D341Med (cell line): ENCODE data around the gene HOXA7.
A peak's percentile ranks its signal among the peaks of the same experiment; 100 is the strongest.

Source experiments
- DNase-seq: peaks from one replicate; pipeline ENCODE4 v3.0.0; 2012; ENCODE audit warnings: low spot score

The HOXA7 gene

DNA sequence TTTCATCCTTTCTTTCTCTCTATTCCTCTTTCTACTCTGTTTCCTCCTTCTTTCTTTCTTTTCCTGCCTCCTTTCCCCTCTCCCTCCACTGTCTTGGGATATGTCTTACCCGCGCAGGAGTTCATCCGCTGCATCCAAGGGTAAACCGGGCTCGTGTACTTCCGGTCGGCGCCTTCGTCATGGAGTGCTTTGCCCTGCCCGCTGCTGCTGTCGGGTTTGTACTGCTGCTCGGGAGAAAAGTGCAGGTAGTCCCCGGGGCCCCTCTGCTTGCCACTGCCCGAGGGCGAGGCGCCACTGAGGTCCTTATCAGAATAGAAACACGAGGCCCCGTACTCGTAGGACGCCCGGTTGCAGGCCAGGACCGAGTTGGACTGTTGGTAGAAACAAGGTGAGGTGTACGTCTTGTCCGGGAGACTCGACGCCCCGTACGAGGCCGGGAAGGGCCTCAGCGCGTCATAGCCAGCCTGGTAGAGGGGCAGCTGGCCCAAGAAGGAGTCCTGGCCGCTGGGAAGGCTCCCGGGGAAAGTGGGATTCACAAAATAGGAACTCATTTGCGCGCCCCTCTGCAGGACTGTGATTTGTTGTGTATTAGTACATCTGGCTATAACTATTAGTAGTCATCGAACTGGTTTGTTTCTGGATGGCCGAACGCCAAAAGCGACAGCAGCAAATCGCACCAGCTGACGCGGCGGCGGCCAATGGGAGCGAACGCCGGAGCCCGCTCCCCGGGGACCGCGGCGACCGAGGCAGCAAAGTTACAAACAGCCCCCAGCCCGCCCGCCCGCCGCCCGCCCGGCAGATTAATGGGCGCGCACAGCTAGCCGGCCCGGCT, 9.1 kb downstream of the HOXA7 start, which contains the start of gene HOXA6:
Gene HOXA6, minus strand, starts transcription at position 576 of the 832 bp plus-strand sequence. Its CDS starts 25 bp downstream, at position 551.
- peak; percentile 37 for DNase-seq

GRCh38 chr7:27146491-27147198, 9.8 kb downstream of the HOXA7 start:
- DNase-seq: no peak

- no peak for DNase-seq
These were observed 10.5 kb downstream of the HOXA7 start for GRCh38 chr7:27145914-27146412.

DNA sequence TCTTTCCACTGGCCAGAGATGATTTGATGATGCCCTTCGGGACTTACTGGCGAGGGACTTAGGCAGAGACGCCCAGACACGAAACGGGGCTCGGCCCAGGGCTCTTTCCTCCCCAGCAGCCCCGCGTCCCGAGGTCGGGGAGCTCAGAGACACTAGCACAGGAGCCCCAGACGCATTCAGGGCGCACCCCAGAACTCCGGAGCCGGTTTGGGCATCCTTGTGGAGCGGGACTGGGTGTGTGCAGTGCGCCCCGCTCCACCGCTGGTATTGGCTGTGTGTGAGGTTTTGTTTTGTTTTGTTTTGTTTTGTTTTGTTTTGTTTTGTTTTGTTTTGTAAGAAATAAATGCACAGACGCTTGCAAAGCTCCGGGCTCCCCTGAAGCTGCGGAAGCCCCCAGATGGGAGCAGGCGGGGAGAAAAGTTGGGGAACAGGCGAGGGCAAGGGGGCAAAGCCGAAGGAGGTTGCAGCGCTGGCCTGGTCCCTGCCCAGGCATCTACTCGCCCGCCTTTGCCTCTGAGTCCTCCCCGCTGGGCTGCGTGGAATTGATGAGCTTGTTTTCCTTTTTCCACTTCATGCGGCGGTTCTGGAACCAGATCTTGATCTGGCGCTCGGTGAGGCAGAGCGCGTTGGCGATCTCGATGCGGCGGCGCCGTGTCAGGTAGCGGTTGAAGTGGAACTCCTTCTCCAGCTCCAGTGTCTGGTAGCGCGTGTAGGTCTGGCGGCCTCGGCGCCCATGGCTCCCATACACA, 11.1 kb downstream of the HOXA7 start:
- DNase-seq: no peak

DNA sequence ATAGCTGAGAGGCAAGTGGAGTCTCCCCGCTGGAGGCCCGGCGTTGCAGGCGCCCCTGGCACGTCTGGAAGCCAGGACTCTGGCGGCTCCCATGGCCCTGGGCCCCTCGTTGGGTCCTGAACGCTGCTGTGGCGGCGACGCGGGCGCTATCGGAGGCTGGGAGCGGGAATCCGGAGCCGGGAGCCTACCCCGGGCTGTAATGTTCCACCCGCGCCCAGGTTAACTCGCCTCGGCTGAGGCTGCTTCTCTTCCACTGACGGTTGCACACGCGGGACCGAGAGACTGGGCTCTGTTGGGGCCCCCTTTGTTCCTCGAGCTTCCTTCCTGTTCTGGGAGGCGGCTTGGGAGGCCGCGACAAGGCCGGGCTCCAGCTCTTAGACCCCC, 11.7 kb downstream of the HOXA7 start:
- DNase-seq: no peak

GRCh38 chr7:27143950-27144780, 12.3 kb downstream of the HOXA7 start:
- DNase-seq: no peak

- DNase-seq: peak; percentile 85
These were observed 13.2 kb downstream of the HOXA7 start, which contains the start of gene HOXA5 for GRCh38 chr7:27143023-27143949. HOXA5 (minus strand) TSS chr7:27143681; CDS start chr7:27143607, 74 bp downstream.

- no peak for DNase-seq
These were observed 13.9 kb downstream of the HOXA7 start for GRCh38 chr7:27142580-27143022.

GRCh38 chr7:27141923-27142579, 14.4 kb downstream of the HOXA7 start:
- no peak for DNase-seq

DNA sequence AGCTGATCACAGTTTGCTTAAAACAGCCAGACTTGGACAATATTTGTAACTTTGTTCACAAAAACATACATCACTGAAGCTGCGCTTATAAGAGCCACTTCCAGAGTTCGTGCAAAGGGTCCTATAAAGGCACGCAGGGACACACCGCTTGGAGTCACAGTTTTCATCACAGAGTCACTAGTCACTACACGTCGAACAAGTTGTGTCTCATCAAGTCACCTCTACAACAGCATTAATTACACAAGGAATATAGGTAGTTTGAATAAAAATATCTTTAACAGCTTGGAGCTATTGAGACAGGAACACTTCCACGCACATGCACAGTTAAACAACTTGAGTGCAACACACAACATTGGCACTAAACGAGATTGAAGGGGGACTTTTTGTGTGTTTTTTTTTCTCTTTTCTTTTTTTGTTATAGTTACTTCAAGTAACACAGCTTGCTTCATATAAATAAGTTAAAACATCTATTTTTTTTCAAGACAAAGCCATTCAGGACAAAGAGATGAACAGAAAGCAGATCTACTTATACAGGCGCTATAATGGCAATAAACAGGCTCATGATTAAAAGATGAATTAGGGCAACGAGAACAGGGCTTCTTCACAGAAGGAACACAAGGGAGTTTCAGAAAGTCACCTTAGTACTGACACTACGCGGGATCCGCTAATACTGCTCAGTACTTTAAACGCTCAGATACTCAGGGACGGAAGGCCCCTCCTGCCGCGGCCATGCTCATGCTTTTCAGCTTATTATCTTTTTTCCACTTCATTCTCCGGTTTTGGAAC, 15.1 kb downstream of the HOXA7 start:
- DNase-seq: no peak

GRCh38 chr7:27140126-27140857, 16.2 kb downstream of the HOXA7 start:
- DNase-seq: no peak

DNA sequence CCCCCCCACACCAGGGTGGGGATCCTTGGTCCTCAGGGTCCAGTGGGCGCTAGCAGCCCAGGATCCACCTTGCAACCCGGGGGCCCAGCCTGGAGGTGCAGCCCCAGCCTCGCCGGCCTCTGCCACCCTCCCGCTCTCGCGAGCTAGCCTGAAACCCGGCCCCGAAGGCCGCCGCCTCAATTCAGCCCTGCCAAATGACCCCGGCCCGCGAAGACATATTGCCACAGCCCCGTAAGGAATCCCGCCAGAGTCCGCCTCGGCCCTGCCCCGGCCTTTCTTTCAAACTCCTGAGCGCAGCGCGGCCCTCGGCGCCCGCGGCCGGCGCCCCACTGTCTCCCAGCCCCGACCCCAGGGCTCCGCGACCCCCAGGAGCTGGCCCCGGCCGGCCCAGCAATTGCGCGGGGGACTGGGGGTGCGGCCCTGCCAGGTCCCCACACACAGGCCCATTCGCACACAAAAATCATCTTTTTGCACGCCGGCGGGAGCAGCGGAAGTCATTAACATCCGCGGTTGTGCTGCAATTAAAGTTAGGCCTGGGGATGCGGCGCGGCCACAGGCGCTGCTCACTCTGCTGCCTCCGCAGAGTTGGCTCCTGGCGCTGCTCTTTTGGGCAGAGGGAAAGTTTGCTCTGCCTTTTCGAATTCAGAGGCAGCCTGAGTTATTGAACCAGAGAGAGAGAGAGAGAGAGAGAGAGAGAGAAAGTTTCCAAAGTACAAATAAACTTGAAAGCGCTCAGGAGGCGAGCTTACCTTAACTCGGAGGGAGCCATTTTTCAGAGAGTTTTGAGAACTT, 16.9 kb downstream of the HOXA7 start:
- no peak for DNase-seq

DNA sequence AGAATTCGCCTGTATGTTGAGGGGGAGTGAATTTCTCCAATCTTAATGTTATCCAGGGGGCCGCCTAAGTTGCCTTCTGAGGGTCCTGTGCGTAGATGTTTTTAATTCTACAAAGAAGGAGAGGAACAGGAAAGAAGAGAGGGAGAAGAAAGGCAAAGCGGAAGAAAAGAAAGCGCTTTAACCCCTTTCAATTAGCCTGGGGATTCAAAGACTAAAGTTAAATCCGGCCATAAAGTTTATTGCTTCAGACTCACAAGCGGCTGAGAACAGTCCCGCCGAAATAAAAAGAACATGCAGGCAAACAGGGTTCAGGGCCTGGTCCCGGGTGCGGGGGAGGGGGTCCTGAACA, 17.5 kb downstream of the HOXA7 start:
- DNase-seq: no peak

GRCh38 chr7:27138472-27138871, 18.0 kb downstream of the HOXA7 start:
- no peak for DNase-seq

DNA sequence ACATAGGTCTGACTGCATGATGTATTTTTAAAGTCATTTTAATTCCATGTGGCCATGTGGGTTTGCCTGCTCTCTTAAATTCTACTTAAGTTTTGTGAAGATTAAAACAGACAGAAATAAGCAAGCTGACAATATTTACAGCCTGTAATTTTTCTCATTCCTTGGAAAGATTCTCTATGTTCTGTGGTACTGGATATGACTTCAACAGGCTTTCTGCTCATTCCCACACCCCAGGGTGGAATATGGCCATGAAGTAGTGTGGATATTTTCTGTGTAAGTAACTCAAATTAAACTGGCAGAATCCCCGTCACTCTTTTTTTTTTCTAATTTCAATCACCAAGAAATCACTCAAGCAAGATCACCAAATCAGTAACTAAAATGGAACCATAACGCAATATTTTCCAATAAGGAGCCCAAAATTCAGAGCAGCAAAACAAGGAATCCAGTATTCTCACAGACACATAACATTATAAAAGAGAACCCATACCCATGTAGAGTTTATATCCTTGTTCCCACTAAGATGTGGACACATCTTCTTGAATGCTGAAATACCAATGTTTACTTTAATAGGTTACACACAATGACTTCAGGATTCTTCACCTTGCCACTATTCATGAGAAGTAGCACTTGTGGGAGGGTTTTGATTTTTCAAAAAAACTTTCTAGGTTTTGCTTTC, 18.7 kb downstream of the HOXA7 start:
- DNase-seq: no peak

DNA sequence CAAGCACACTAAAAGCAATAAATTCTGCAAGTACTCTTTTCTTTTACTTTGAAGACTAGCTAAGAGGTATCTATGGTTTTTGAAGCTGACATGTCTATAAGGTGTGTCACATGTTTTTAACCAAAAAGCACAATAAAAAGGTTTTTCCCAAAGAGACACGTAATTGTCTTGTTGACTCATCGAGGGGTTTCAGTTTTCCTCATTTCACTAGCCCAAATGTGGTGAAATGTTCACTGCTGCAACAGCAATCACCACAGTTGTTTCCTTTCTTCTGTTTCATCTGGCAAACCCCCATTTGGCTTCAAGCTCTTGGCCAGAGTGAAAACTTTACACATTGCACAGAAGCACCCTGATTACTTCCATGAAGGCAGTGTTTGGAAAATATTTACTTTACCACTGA, 22.1 kb downstream of the HOXA7 start:
- no peak for DNase-seq
